ENCODE results near the gene MAST3.
A peak's percentile ranks its signal among the peaks of the same experiment; 100 is the strongest.

MAST3 gene

DNA sequence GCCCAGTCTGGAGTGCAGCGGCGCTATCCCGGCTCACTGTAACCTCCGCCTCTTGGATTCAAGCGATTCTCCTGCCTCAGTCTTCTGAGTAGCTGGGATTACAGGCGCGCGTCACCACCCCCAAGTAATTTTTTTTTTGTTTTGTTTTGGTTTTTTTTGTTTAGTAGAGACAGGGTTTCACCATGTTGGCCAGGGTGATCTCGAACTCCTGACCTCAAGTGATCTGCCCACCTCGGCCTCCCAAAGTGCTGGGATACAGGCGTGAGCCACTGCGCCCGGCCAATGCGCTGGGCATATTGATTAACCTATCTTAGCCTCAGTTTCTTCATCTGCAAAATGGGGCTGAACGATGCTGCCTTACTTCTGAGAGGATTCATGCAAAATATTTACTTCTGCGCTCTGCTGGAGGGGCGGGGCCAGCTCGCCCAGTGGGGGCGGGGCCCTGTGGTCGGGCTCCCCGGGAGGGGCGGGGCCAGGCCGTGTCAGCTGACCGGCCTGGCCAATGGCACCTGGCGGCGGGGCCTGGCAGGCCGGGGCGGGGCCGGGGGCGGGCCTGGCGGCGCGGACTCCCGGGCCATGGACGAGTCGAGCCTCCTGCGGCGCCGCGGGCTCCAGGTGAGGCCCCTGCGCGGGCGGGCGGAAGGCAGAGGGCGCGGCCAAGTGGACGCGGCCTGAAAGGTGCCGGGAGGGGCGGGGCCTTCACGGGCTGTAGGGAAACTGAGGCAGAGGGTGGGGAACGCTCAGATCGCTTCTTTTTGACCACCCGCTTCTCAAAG, at the start of gene MAST3:
Gene MAST3, plus strand, starts transcription at position 562 of the 776 bp plus-strand sequence. Its CDS starts 15 bp downstream, at position 577.
- TF ChIP-seq, protein P1, sequence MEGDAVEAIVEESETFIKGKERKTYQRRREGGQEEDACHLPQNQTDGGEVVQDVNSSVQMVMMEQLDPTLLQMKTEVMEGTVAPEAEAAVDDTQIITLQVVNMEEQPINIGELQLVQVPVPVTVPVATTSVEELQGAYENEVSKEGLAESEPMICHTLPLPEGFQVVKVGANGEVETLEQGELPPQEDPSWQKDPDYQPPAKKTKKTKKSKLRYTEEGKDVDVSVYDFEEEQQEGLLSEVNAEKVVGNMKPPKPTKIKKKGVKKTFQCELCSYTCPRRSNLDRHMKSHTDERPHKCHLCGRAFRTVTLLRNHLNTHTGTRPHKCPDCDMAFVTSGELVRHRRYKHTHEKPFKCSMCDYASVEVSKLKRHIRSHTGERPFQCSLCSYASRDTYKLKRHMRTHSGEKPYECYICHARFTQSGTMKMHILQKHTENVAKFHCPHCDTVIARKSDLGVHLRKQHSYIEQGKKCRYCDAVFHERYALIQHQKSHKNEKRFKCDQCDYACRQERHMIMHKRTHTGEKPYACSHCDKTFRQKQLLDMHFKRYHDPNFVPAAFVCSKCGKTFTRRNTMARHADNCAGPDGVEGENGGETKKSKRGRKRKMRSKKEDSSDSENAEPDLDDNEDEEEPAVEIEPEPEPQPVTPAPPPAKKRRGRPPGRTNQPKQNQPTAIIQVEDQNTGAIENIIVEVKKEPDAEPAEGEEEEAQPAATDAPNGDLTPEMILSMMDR (IDR thresholded peaks at IDR 0.05), result no peak

DNA sequence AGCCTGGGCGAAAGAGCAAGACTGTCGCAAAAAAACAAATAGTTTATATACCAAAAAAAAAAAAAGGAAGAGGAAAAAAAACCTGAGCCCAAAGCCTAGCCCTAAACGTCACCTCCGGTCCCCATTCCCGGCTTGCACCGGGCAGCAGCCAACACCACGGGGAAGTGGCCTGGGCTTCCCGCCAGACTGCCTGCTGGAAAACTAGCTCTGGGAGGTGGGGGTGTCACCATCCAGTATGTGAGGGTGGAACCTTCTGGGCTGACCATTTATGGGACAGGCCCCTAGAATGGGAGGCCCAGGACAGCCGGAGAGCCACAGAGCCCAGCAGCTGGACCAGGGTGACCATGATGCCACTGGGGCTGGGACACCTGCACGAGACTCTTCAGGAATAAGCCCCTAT, 48.2 kb upstream of the MAST3 start:
- TF ChIP-seq, protein P1 (IDR thresholded peaks at IDR 0.05), result no peak

DNA sequence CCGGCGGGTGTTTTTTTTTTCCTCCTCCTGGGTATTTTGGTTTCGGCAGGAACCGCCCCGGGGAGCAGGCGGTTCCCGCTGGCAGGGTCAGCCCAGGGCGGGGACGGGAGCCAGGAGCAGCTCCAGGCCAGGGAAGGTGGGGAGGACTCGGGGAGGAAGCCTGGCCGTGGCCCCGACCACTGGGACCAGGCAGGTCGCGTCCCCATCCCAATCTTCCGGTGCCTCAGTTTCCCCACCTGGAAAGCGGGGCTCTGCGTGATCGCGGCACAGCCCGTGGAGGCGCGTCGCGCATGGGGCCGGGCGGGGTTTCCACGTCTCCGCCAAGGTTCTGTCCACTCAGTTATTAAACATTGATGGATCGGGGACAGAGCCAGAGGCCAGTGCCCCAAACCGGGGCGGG, 45.7 kb upstream of the MAST3 start:
- TF ChIP-seq, protein P1 (IDR thresholded peaks at IDR 0.05), result no peak

DNA sequence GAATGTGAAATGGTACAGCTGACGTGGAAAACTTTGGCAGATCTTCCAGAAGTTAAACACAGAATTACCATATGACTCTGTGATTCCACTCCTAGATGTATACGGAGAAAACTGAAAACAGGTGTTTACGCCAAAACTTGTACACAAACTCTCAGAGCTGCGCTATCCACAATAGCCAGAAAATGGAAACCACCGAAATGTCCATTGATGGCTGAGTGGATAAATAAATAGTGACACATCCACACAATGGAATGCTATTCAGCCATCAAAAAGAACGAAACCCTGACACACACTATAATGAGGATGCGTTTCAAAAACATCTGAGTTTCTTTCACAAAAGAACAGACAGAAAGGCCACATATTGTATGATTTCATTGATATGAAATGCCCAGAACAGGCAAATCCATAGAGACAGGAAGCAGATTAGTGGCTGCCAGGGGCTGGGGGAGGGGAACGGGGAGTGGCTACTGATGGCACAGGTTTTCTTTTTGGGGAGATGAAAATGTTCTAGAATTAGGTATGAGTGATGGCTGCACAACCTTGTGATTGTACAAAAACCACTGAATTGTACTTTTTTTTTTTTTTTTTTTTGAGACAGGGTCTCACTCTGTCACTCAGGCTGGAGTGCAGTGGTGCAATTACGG, 43.9 kb upstream of the MAST3 start:
- TF ChIP-seq, protein P1 (IDR thresholded peaks at IDR 0.05), result no peak

DNA sequence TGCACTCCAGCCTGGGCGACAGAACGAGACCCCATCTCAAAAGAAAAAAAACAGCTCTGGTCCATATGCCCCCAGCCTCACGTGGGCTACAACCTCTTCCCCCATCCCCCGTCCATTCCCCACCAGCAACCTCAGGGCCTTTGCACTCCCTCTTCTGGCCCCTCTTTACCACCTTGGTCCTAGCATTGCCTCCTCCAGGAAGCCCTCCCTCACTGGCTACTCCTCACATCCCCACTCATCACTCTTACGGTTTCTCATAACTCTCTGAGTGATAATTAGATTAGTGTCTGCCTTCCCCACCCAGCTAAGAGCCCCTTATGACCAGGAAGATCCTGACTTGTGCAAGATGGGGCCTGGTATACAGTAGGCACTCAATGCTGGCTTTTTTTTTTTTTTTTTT, 41.6 kb upstream of the MAST3 start:
- TF ChIP-seq, protein P1 (IDR thresholded peaks at IDR 0.05), result no peak

DNA sequence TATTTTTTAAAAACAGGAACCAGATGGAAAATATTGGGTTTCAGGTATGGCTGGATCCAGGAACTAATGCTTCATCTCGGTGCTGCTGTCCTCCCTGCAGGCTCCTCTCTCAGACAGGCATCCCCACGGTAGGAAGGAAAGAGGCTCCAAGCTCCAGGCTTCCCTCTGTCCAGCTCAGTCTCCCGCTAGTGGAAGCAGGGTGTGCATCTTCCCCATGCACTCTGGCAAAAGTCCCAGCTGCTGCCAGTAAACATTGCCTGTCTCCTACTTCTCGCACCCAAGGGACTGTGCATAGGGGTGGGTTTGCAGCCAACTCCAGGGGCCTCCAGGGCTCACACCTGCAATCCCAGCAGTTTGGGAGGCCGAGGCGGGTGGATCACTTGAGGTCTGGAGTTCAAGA, 40.0 kb upstream of the MAST3 start:
- TF ChIP-seq, protein P1 (IDR thresholded peaks at IDR 0.05), result no peak

DNA sequence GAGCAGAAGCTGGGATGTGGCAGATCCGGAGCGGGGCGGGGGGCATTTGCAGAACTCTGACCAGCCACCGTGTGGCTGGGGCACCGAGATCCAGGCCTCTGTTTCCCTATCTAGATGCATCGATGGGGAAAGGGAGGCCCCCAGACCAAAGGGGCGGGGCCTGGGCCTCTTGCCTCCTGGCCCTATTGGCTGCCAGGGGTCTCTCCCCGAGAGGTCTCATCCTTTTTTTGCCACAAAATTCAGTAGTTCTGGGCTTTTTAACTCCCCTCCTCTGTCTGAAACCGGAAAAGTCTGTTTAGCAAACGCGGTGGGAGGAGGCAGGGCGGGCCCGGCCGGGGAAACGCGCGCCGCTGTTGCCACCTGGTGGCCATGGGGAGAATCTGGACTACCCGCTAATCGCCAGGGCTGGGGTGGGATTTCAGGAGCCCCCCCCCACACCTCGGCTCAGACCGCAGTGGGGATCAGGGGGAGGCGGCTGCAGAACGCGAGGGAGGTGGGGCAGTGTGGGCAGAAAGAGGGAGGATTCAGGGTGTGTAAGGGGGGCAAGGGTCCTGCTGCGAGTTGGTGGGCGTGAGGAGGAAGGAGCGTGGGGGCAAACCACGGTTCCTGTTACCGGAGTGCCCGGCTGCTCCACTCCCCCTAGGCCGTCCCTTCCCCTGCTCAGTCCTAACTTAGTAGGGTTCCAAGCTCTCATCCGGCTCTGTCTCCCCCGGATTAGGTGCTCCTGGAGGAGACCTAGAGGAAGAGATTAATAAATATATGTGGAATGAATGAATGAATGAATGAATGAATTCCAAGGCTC, 39.2 kb upstream of the MAST3 start:
- TF ChIP-seq, protein P1 (IDR thresholded peaks at IDR 0.05), result peak; percentile 93

Measured in LNCAP (cell line).